ENCODE data around the gene HEPN1. TPM values are rescaled to one million over a fixed set of nuclear protein-coding genes. Genes with fewer than 3 reads are reported as not detected.

The HEPN1 gene
- total RNA-seq, 1 donor from 2014 or later, result not detected

DNA sequence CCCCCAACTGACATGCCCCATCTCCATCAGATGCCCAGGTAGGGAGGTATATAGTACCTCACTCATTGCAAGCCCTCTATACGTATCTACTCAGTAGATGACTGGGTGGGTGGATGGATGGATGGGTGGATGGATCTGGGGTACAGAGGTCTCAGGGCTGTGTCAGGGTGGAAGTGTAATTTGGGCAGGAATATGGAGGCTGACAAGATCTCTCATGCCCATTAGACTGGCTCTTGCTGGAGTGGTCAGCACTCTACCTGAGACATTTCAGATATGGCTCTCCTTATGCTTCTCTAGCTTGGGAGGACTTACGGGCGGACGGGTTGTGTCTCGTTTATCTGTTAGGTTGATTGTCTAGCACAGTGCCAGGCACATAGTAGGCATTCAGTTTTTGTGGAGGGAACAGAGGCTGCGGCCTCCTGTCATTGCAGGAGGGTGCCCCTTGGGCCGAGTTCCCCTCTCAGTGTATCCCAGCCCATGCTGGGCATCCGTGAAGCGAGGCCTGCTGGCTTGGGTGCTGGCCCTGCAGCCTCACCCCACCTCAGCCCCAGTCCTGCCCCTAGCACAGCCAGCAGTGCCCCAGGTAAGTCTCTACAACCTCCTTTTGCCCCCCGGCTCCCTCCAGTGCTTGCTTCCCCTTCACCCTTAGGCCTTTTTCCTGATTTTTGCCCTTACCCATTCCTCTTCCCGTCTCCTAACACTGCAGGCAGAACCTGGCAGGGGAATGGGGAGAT is 40.1 kb upstream of the HEPN1 start:
- no peaks in the 10 kb centered on the region for H3K79me2 ChIP-seq (ENCODE audit: insufficient read depth, low read length)
- no peaks in the 10 kb centered on the region for H3K27me3 ChIP-seq (ENCODE audit: insufficient read depth, low read length)
- no peak for FAIRE-seq
- H3K4me2 ChIP-seq (ENCODE audit: low read length), result no peak overlapping the region
- H3K4me3 Mint-ChIP-seq (ENCODE audit: unreplicated experiment), result no peak overlapping the region
- peaks cover 4% of the 10 kb centered on the region for H3K9me3 Mint-ChIP-seq (ENCODE audit: unreplicated experiment)
- no peak overlapping the region for H3K27ac Mint-ChIP-seq (ENCODE audit: unreplicated experiment)
- no peak for DNase-seq (ENCODE audit: low read depth)
- H3K36me3 ChIP-seq (ENCODE audit: insufficient read depth, low read length), result no peaks in the 10 kb centered on the region
- H3K36me3 Mint-ChIP-seq (ENCODE audit: low read depth, unreplicated experiment), result peaks cover 2% of the 10 kb centered on the region
- TF ChIP-seq EZH2 (IDR thresholded peaks at IDR 0.05; ENCODE audit: insufficient read depth, low read length) (no peak), CTCF (IDR thresholded peaks at IDR 0.05; ENCODE audit: insufficient read depth, low read depth, low read length) (no peak)
- H3K4me3 ChIP-seq (ENCODE audit: insufficient read depth, low read depth, low read length), result no peak overlapping the region
- H3K27ac ChIP-seq (ENCODE audit: low read depth, low read length), result no peak overlapping the region
- H3K9ac ChIP-seq (ENCODE audit: low read length), result no peak overlapping the region
- H3K4me1 ChIP-seq (ENCODE audit: insufficient read depth, low read length), result peaks cover 20% of the 10 kb centered on the region
- H3K4me1 Mint-ChIP-seq (ENCODE audit: low read depth, unreplicated experiment), result peaks cover 11% of the 10 kb centered on the region
- H2AFZ ChIP-seq (ENCODE audit: low read depth, low read length), result no peak overlapping the region
- no peaks in the 10 kb centered on the region for H4K20me1 ChIP-seq (ENCODE audit: insufficient read depth, low read length)
- H3K9me3 ChIP-seq (ENCODE audit: insufficient read depth, low read depth, low read length), result no peaks in the 10 kb centered on the region
- H3K27me3 Mint-ChIP-seq (ENCODE audit: low read depth, unreplicated experiment), result peaks cover 29% of the 10 kb centered on the region

DNA sequence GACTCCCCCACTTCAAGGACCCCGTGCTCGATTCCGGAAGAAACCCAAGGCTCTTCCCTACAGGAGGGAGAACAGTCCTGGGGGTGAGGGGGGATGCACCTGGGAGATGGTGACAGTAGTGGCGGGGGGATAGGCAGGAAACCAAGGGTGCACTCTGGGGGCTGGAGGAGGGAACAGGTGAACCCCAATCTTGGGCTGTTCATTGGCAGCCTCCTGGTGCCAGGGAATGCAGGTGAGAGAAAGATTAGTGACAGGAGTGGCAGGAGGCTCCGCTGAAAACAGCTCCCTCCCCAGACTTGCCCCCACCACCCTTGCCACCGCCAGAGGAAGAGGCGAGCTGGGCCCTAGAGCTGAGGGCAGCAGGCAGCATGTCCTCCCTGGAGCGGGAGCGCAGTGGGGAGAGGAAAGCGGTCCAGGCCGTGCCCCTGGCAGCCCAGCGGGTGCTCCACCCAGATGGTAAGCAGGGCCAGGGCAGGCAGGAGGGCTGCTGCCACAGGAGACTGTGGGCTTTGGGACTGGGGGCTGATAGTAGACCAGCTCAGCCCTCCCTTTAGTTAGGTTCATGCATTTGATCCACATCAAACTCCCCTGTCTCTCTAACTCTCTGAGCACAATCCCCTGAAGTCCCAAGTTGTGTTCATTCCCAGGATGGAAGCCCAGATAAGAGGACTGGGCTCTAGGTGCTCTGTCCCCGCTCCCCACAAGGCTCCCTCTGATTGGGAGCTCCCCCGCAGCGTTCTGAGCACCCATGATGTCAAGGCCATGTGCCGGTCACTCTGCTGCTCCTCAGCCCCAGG is 39.4 kb upstream of the HEPN1 start:
- Histone ChIP-seq H3K27me3 (ENCODE audit: insufficient read depth, low read length) (no peaks in the 10 kb centered on the region), H2AFZ (ENCODE audit: low read depth, low read length) (no peak overlapping the region), H3K79me2 (ENCODE audit: insufficient read depth, low read length) (no peaks in the 10 kb centered on the region), H3K36me3 (ENCODE audit: insufficient read depth, low read length) (no peaks in the 10 kb centered on the region), H3K27ac (ENCODE audit: low read depth, low read length) (no peak overlapping the region), H3K4me3 (ENCODE audit: insufficient read depth, low read depth, low read length) (no peak overlapping the region), H4K20me1 (ENCODE audit: insufficient read depth, low read length) (no peaks in the 10 kb centered on the region), H3K9me3 (ENCODE audit: insufficient read depth, low read depth, low read length) (no peaks in the 10 kb centered on the region), H3K4me2 (ENCODE audit: low read length) (no peak overlapping the region), H3K4me1 (ENCODE audit: insufficient read depth, low read length) (peaks cover 20% of the 10 kb centered on the region), H3K9ac (ENCODE audit: low read length) (no peak overlapping the region)
- Mint-ChIP-seq H3K4me3 (ENCODE audit: unreplicated experiment) (no peak overlapping the region), H3K27me3 (ENCODE audit: low read depth, unreplicated experiment) (peaks cover 22% of the 10 kb centered on the region), H3K36me3 (ENCODE audit: low read depth, unreplicated experiment) (peaks cover 2% of the 10 kb centered on the region), H3K4me1 (ENCODE audit: low read depth, unreplicated experiment) (peaks cover 11% of the 10 kb centered on the region), H3K27ac (ENCODE audit: unreplicated experiment) (no peak overlapping the region), H3K9me3 (ENCODE audit: unreplicated experiment) (peaks cover 4% of the 10 kb centered on the region)
- DNase-seq (ENCODE audit: low read depth), result no peak
- no peak for TF ChIP-seq CTCF (IDR thresholded peaks at IDR 0.05; ENCODE audit: insufficient read depth, low read depth, low read length)
- no peak for TF ChIP-seq EZH2 (IDR thresholded peaks at IDR 0.05; ENCODE audit: insufficient read depth, low read length)
- no peak for FAIRE-seq

GRCh38 chr11:124880290-124880611 is 38.8 kb upstream of the HEPN1 start:
- H3K4me1 ChIP-seq (ENCODE audit: insufficient read depth, low read length), result peaks cover 20% of the 10 kb centered on the region
- H3K4me3 ChIP-seq (ENCODE audit: insufficient read depth, low read depth, low read length), result no peak overlapping the region
- H3K27ac ChIP-seq (ENCODE audit: low read depth, low read length), result no peak overlapping the region
- no peak overlapping the region for H3K27ac Mint-ChIP-seq (ENCODE audit: unreplicated experiment)
- peaks cover 20% of the 10 kb centered on the region for H3K27me3 Mint-ChIP-seq (ENCODE audit: low read depth, unreplicated experiment)
- FAIRE-seq, result no peak
- no peaks in the 10 kb centered on the region for H3K27me3 ChIP-seq (ENCODE audit: insufficient read depth, low read length)
- H3K9ac ChIP-seq (ENCODE audit: low read length), result no peak overlapping the region
- no peak for TF ChIP-seq CTCF (IDR thresholded peaks at IDR 0.05; ENCODE audit: insufficient read depth, low read depth, low read length)
- TF ChIP-seq EZH2 (IDR thresholded peaks at IDR 0.05; ENCODE audit: insufficient read depth, low read length), result no peak
- no peak for DNase-seq (ENCODE audit: low read depth)
- H3K79me2 ChIP-seq (ENCODE audit: insufficient read depth, low read length), result no peaks in the 10 kb centered on the region
- H3K9me3 Mint-ChIP-seq (ENCODE audit: unreplicated experiment), result peaks cover 4% of the 10 kb centered on the region
- H3K36me3 Mint-ChIP-seq (ENCODE audit: low read depth, unreplicated experiment), result peaks cover 2% of the 10 kb centered on the region
- no peak overlapping the region for H3K4me2 ChIP-seq (ENCODE audit: low read length)
- H2AFZ ChIP-seq (ENCODE audit: low read depth, low read length), result no peak overlapping the region
- H3K9me3 ChIP-seq (ENCODE audit: insufficient read depth, low read depth, low read length), result no peaks in the 10 kb centered on the region
- peaks cover 11% of the 10 kb centered on the region for H3K4me1 Mint-ChIP-seq (ENCODE audit: low read depth, unreplicated experiment)
- no peak overlapping the region for H3K4me3 Mint-ChIP-seq (ENCODE audit: unreplicated experiment)
- H4K20me1 ChIP-seq (ENCODE audit: insufficient read depth, low read length), result no peaks in the 10 kb centered on the region
- no peaks in the 10 kb centered on the region for H3K36me3 ChIP-seq (ENCODE audit: insufficient read depth, low read length)
